ENCODE results near the gene SEC14L6.

DNA sequence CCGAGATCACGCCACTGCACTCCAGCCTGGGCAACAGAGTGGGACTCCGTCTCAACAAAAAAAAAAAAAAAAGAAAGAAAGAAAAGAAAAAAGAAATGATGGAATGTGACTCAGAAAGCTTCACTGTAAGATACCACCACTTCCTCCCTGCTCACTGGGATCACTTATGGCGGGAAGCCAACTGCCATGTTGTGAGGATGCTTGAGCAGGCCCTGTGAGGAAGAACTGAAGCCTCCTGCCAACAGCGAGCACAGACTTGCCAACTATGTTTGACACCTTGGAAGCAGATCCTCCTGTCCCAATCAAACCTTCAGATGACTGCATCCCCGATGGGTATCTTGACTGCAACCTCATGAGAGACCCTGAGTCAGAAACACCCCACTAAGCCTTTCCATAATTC, 8.3 kb downstream of the SEC14L6 start:
- TF ChIP-seq, protein P1, sequence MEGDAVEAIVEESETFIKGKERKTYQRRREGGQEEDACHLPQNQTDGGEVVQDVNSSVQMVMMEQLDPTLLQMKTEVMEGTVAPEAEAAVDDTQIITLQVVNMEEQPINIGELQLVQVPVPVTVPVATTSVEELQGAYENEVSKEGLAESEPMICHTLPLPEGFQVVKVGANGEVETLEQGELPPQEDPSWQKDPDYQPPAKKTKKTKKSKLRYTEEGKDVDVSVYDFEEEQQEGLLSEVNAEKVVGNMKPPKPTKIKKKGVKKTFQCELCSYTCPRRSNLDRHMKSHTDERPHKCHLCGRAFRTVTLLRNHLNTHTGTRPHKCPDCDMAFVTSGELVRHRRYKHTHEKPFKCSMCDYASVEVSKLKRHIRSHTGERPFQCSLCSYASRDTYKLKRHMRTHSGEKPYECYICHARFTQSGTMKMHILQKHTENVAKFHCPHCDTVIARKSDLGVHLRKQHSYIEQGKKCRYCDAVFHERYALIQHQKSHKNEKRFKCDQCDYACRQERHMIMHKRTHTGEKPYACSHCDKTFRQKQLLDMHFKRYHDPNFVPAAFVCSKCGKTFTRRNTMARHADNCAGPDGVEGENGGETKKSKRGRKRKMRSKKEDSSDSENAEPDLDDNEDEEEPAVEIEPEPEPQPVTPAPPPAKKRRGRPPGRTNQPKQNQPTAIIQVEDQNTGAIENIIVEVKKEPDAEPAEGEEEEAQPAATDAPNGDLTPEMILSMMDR (IDR thresholded peaks at IDR 0.05; ENCODE audit: low read length) = no peak
- TF ChIP-seq EZH2 (IDR thresholded peaks at IDR 0.05; ENCODE audit: borderline replicate concordance, low read length) = no peak
